Sigmoid colon (tissue), 3 donors: ENCODE measurements around the gene PLCH1.

Experiments
- POLR2A ChIP-seq, 2 donors: fragments of 450-650 bp; IDR thresholded peaks; one replicate each; pipeline ENCODE4 v1.6.1; 2016; ENCODE audit warnings: antibody characterized with exemption in 2 of 2, mild to moderate bottlenecking in 2 of 2, moderate library complexity in 2 of 2
- TF ChIP-seq, protein P1 (sequence below), 4 experiments: fragments of 450-650 bp in 3 of 4; fragments of 200-600 bp in 1 of 4; IDR thresholded peaks; one replicate each; pipeline ENCODE4 v1.5.1; 2016 to 2019; ENCODE audit warnings: antibody characterized with exemption in 4 of 4, mild to moderate bottlenecking in 3 of 4, moderate library complexity in 2 of 4

DNA sequence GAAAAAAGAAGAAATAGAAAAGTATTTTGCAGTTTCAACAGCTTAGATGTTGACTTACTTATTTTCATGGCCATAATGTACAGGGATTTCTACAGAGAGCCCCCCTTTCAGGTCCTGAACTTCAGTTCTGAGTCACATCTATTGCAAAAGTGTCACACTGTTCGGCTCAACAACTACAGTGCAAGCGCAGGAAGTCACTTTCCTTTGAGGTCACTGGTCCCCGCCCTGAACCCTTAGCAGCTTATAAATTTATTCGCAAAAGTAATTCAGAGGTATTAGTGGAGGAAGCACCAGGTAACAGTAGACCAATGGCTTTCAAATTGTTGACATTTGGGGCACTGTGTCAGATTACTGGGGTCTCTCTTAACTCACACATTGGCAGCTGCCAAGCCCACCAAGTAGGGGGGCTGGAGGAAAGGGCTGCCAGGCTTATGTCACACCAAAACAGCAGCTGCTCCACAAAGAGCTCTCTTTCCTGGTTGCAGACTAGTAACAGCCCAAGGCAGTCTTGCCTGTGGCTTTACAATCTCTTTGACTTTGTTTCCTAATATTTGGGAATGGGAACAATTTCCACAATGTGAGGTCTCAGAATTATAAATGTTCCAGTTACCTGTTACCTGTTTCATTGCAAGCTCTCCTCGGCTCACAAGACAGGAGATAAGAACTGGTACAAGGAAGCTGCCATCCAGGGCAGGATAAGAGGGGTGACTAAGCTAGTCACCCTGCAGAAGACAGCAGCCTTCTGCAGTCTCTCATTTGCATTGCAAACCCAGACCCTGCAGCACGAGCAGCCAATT, 321.1 kb downstream of the PLCH1 start:
- TF ChIP-seq, protein P1, sequence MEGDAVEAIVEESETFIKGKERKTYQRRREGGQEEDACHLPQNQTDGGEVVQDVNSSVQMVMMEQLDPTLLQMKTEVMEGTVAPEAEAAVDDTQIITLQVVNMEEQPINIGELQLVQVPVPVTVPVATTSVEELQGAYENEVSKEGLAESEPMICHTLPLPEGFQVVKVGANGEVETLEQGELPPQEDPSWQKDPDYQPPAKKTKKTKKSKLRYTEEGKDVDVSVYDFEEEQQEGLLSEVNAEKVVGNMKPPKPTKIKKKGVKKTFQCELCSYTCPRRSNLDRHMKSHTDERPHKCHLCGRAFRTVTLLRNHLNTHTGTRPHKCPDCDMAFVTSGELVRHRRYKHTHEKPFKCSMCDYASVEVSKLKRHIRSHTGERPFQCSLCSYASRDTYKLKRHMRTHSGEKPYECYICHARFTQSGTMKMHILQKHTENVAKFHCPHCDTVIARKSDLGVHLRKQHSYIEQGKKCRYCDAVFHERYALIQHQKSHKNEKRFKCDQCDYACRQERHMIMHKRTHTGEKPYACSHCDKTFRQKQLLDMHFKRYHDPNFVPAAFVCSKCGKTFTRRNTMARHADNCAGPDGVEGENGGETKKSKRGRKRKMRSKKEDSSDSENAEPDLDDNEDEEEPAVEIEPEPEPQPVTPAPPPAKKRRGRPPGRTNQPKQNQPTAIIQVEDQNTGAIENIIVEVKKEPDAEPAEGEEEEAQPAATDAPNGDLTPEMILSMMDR (IDR thresholded peaks at IDR 0.05) = no peak
- TF ChIP-seq POLR2A (IDR thresholded peaks at IDR 0.05) = no peak
